Glutamatergic neuron (in vitro differentiated cells): ENCODE results near the gene SPAG6. TPM values are rescaled to one million over a fixed set of nuclear protein-coding genes. Genes with fewer than 3 reads are reported as not detected.

Experiments
- DNase-seq: peaks from one replicate; pipeline ENCODE4 v3.0.0; 2022
- H3K27ac Mint-ChIP-seq: one replicate; pipeline ENCODE4 v1.8.0; 2020; ENCODE audit warnings: mild to moderate bottlenecking, mixed read lengths, inconsistent platforms; ENCODE audit not compliant: unreplicated experiment
- H3K27me3 Mint-ChIP-seq: one replicate; pipeline ENCODE4 v1.8.0; 2020; ENCODE audit warnings: mild to moderate bottlenecking, moderate library complexity, mixed read lengths, inconsistent platforms; ENCODE audit not compliant: unreplicated experiment
- H3K36me3 Mint-ChIP-seq: one replicate; pipeline ENCODE4 v1.8.0; 2020; ENCODE audit warnings: mild to moderate bottlenecking, mixed read lengths, inconsistent platforms; ENCODE audit not compliant: unreplicated experiment
- H3K4me1 Mint-ChIP-seq: one replicate; pipeline ENCODE4 v1.8.0; 2020; ENCODE audit warnings: mild to moderate bottlenecking, low read depth, mixed read lengths, inconsistent platforms; ENCODE audit not compliant: unreplicated experiment
- H3K4me3 Mint-ChIP-seq: one replicate; pipeline ENCODE4 v1.8.0; 2020; ENCODE audit warnings: mild to moderate bottlenecking, mixed read lengths, inconsistent platforms; ENCODE audit not compliant: unreplicated experiment
- H3K9me3 Mint-ChIP-seq: one replicate; pipeline ENCODE4 v1.8.0; 2020; ENCODE audit warnings: mild to moderate bottlenecking, moderate library complexity, mixed read lengths, inconsistent platforms; ENCODE audit not compliant: unreplicated experiment
- CTCF ChIP-seq: fragments of 200-600 bp; sonication (generic); IDR thresholded peaks from one replicate; pipeline ENCODE4 v1.5.0; 2021; ENCODE audit not compliant: partially characterized antibody, unreplicated experiment
- total RNA-seq: library from RNA; stranded (reverse); fragmentation: NEBNext Ultra II Directional; extraction: Animal tissue kit (Norgen Biotek cat#: 25700); gene quantifications from one replicate; pipeline ENCODE4 v1.2.1, GENCODE V29; 2021; ENCODE audit not compliant: unreplicated experiment

SPAG6 gene
- total RNA-seq, 1 donor from 2014 or later, result not detected

- Mint-ChIP-seq H3K27ac (no peak overlapping the region), H3K4me1 (no peaks in the 10 kb centered on the region), H3K36me3 (no peaks in the 10 kb centered on the region), H3K9me3 (no peaks in the 10 kb centered on the region), H3K4me3 (no peak overlapping the region), H3K27me3 (no peaks in the 10 kb centered on the region)
- no peak for DNase-seq
- no peak for TF ChIP-seq CTCF
These were observed 27.6 kb downstream of the SPAG6 start for GRCh38 chr10:22372917-22373316.

- Mint-ChIP-seq H3K27me3 (no peaks in the 10 kb centered on the region), H3K9me3 (no peaks in the 10 kb centered on the region), H3K27ac (no peak overlapping the region), H3K4me1 (no peaks in the 10 kb centered on the region), H3K36me3 (no peaks in the 10 kb centered on the region), H3K4me3 (no peak overlapping the region)
- TF ChIP-seq CTCF, result no peak
- DNase-seq, result no peak
These were observed 29.3 kb downstream of the SPAG6 start for GRCh38 chr10:22374489-22375126.

GRCh38 chr10:22379059-22379458 lies 33.8 kb downstream of the SPAG6 start:
- no peak for TF ChIP-seq CTCF
- no peak for DNase-seq
- Mint-ChIP-seq H3K27ac (no peak overlapping the region), H3K4me1 (no peaks in the 10 kb centered on the region), H3K4me3 (no peak overlapping the region), H3K27me3 (no peaks in the 10 kb centered on the region), H3K36me3 (no peaks in the 10 kb centered on the region), H3K9me3 (no peaks in the 10 kb centered on the region)

GRCh38 chr10:22381262-22381661 lies 36.0 kb downstream of the SPAG6 start:
- Mint-ChIP-seq H3K27ac (no peak overlapping the region), H3K27me3 (no peaks in the 10 kb centered on the region), H3K4me1 (no peaks in the 10 kb centered on the region), H3K4me3 (no peak overlapping the region), H3K9me3 (no peaks in the 10 kb centered on the region), H3K36me3 (no peaks in the 10 kb centered on the region)
- no peak for DNase-seq
- no peak for TF ChIP-seq CTCF

- H3K9me3 Mint-ChIP-seq, result no peaks in the 10 kb centered on the region
- no peaks in the 10 kb centered on the region for H3K36me3 Mint-ChIP-seq
- no peak for TF ChIP-seq CTCF
- peaks cover 1% of the 10 kb centered on the region for H3K27me3 Mint-ChIP-seq
- no peaks in the 10 kb centered on the region for H3K4me1 Mint-ChIP-seq
- no peak for DNase-seq
- no peak overlapping the region for H3K27ac Mint-ChIP-seq
- no peak overlapping the region for H3K4me3 Mint-ChIP-seq
These were observed 41.2 kb downstream of the SPAG6 start for GRCh38 chr10:22386503-22386902.
